Stimulated activated naive B cell treated with anti-CD40 and anti-IgM and Interleukin-4, amounts not matched to agents 10 μg/mL and 1 μg/mL and 100 μg/mL, for 72 hours (primary cell): Measurements from ENCODE around the gene NOTCH1.

ENCODE experiments used
- ATAC-seq, 2 donors: fragments of 150-1000 bp; cut with Tn5 transposase; replicated peaks; 2 replicates each; pipeline ENCODE4 v1.10.0; 2021; ENCODE audit warnings: moderate library complexity in 1 of 2
- DNase-seq: peaks from one replicate; pipeline ENCODE4 v3.0.0; 2021
- H3K27ac Mint-ChIP-seq: one replicate; pipeline ENCODE4 v1.8.0; 2022; ENCODE audit warnings: mild to moderate bottlenecking, mixed read lengths
- H3K27me3 Mint-ChIP-seq, 2 donors: one replicate each; pipeline ENCODE4 v1.8.0; 2022; ENCODE audit warnings: mixed read lengths in 2 of 2
- H3K36me3 Mint-ChIP-seq, 2 donors: one replicate each; pipeline ENCODE4 v1.8.0; 2022; ENCODE audit warnings: mixed read lengths in 2 of 2, mild to moderate bottlenecking in 1 of 2
- H3K4me1 Mint-ChIP-seq, 2 donors: one replicate each; pipeline ENCODE4 v1.8.0; 2022; ENCODE audit warnings: mixed read lengths in 2 of 2, mild to moderate bottlenecking in 1 of 2
- H3K4me3 Mint-ChIP-seq, 2 donors: one replicate each; pipeline ENCODE4 v1.8.0; 2022; ENCODE audit warnings: mild to moderate bottlenecking in 2 of 2, mixed read lengths in 2 of 2, moderate library complexity in 1 of 2
- H3K9me3 Mint-ChIP-seq, 2 donors: one replicate each; pipeline ENCODE4 v1.8.0; 2022; ENCODE audit warnings: mixed read lengths in 2 of 2, mild to moderate bottlenecking in 1 of 2

NOTCH1 gene

DNA sequence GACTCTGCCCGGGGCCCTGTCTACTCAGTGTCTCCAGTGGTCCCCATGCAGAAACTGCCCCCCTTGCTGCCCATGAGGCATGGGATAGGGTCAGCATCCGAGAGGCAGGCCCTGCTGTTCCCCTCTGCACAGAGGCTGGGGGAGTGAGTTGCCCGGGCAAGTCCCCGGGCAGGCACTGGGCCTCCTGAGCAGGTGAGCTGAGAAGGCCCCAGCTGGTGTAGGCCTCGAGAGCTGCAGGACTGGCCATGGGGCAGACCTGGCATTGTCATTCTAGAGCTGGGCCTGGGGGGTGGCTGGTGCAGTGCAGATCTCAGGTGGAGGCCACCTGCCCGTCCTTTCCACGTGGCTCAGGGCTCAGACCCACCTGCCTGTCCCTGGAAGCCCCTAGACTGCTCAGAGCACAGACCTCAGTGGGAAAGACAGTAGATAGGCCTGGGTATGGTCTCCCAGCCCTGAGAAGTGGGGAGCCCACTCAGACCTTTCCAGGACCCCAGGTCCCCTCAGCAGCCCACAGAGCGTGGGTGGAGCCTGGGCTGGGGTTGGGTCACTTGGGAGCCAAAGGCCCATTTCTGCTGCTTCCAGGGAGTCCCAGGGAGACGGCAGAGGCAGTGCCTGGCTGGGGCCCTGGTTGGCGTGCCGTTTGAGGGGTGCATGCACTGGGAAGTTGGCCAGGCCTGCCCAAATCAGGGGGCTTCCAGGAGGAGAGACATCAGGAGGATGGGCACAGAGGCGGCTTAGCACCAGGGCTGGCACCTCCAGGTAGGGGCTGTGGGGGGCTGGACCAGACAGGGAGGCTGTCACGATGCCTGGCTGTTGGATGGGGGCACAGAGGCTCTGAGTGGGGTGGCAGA, 4.8 kb upstream of the NOTCH1 start:
- ATAC-seq (no peak), DNase-seq (no peak)
- Mint-ChIP-seq H3K4me1 (peaks cover 31 to 58% of the 10 kb centered on the region in 2 donors), H3K36me3 (no peaks in the 10 kb centered on the region), H3K9me3 (no peaks in the 10 kb centered on the region), H3K27ac (peak overlapping the region; percentile 77), H3K4me3 (peak overlapping the region; percentile 36 to 82), H3K27me3 (no peaks in the 10 kb centered on the region)

DNA sequence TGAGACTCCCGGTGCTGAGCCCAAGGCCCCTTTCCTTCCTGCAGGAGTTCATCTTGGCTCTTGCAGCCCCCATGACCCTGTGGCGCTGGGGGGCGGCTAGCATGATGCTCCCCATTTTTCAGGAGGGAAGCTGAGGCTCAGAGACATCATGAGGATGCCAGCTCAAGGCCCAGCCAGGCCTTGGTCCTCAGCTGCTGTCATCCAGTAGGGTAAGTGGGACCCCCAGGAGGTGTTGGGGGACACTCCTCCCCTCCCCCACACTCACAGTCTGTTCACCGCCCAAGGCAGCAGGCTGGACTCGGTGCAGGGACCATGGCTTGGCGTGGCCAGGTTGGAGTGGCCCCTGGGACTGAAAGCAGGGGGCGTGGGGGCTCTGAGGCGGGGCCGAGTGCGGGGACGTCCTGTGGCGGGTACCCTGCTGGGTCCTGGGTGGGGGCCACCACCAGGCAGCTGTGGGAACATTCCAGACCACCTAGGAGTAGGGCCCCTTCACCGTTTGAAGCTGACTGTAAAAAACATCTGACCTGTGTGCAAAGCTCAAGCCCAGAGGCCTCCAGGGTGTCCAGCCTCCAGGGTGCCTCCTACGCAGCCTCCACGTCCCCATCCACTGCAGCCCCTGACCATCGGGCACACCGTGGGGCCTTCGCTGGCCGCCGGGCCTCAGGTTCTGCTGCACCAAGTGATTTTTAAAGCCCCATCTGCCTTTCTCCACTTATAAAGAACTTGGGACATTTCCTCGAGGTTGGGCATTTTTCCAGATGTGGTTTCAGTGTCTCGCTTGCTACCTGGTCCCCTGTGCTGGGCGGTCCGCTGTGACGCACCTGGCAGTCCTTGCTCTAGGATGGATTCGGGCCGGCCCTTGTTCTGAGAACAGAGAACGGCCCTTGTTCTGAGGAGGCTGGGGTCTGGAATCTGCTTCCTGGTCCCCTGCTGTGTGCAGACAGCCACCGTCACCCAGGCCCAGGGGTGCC, 3.4 kb upstream of the NOTCH1 start:
- Mint-ChIP-seq H3K4me1 (peaks cover 33 to 62% of the 10 kb centered on the region in 2 donors), H3K27me3 (no peaks in the 10 kb centered on the region), H3K27ac (peak overlapping the region; percentile 62), H3K9me3 (no peaks in the 10 kb centered on the region), H3K4me3 (no peak overlapping the region), H3K36me3 (no peaks in the 10 kb centered on the region)
- no peak for ATAC-seq
- no peak for DNase-seq

DNA sequence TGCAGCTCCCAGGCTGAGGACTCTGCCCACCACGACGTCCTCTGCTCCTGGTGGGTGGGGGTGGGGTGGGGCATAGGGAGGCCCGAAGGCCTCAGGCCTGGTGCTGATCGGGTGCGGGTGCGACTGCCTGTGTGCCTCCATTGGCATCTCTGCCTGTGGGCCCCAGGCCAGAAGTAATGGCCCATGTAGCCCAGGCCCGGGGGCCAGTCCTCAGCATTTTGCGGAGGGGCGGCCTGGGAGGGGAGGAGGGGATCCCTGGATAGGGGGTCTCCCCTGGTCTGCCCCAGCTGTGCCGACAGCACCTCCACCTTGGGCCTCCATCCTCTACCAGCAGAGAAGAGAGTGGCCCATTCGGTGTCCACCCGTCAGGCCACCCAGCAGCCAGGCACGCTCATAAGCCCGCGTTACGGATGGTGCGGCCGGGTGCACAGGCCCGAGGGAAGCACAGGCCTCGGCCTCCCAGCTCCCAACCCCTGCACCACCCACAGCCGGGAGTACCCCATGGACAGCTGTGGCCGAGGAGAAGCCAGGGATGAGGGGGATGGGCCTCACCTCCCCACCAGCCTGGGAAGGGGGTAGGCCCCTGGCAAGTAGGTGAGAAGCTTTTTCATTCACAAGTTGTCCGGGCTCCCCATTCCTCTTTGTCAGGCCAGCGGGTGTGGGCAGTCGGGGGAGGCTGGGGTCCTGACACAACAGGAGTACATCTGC, 1.8 kb upstream of the NOTCH1 start:
- Mint-ChIP-seq H3K27me3 (no peaks in the 10 kb centered on the region), H3K9me3 (no peaks in the 10 kb centered on the region), H3K4me3 (no peak overlapping the region), H3K36me3 (peaks cover 0 to 4% of the 10 kb centered on the region in 2 donors), H3K4me1 (peaks cover 39 to 70% of the 10 kb centered on the region in 2 donors), H3K27ac (peak overlapping the region; percentile 6)
- ATAC-seq, result no peak
- no peak for DNase-seq

DNA sequence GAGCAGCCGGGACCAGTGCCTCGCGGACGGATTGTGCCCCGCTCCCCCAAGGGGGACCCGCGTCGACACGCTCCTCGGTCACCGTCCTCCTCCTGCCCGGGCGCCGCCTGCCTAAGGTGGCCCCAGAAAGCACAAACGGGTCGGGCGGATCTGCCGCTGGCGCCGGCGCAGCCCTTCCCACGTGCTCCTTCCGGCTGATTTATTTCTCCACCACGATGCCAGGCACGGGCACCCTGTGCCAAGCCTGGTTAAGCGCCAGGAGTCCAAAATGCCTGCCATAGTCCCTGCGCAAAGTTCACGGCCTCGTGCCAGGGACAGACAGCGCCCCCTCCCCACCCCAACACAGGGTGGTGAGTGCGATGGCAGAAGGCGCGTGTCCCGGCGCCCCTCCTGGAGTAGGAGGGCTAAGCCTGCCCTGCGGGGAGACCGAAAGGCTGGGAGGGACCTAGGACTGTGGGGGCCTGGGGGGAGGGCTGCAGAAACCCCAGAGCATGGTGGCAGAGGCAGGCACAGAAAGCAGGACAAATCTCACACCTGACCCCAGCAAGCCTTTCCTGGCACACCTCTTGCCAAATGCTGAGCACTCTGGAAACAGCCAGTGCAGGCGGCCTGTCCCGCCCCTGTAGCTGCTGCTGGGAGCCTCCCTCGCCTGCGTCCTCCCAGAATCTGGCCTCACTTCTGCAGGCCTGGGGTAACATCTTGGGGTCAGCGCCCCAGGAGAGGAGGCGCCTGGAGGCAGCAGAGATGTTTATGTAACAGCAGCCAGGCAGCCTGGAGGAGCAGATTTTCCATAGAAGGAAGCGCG, 1.1 kb upstream of the NOTCH1 start:
- ATAC-seq, result peak; percentile 12 to 15
- no peaks in the 10 kb centered on the region for H3K9me3 Mint-ChIP-seq
- peak overlapping the region; percentile 89 for H3K4me3 Mint-ChIP-seq
- H3K4me1 Mint-ChIP-seq, result peaks cover 34 to 62% of the 10 kb centered on the region in 2 donors
- H3K27ac Mint-ChIP-seq, result peak overlapping the region; percentile 96
- peaks cover 0 to 6% of the 10 kb centered on the region in 2 donors for H3K36me3 Mint-ChIP-seq
- no peaks in the 10 kb centered on the region for H3K27me3 Mint-ChIP-seq
- peak; percentile 39 for DNase-seq

DNA sequence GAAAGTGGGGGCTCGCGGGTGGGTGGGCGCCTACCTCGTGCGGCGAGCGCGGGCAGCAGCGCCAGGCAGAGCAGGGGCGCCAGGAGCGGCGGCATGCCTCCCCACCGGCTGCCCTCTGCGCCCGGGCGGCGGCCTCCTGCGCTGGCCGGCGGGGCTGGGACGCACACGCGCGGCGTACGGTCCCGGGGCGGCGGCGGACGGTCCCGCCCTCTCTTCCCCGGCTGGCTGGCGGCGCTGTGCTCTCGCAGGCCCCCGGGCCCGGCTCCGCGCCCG, 220 bp downstream of the NOTCH1 start:
- no peak overlapping the region for H3K27ac Mint-ChIP-seq
- H3K36me3 Mint-ChIP-seq, result peaks cover 0 to 10% of the 10 kb centered on the region in 2 donors
- ATAC-seq (no peak), DNase-seq (no peak)
- no peaks in the 10 kb centered on the region for H3K9me3 Mint-ChIP-seq
- no peaks in the 10 kb centered on the region for H3K27me3 Mint-ChIP-seq
- peaks cover 32 to 54% of the 10 kb centered on the region in 2 donors for H3K4me1 Mint-ChIP-seq
- peak overlapping the region in 1 of 2 donors; percentile 96 for H3K4me3 Mint-ChIP-seq

DNA sequence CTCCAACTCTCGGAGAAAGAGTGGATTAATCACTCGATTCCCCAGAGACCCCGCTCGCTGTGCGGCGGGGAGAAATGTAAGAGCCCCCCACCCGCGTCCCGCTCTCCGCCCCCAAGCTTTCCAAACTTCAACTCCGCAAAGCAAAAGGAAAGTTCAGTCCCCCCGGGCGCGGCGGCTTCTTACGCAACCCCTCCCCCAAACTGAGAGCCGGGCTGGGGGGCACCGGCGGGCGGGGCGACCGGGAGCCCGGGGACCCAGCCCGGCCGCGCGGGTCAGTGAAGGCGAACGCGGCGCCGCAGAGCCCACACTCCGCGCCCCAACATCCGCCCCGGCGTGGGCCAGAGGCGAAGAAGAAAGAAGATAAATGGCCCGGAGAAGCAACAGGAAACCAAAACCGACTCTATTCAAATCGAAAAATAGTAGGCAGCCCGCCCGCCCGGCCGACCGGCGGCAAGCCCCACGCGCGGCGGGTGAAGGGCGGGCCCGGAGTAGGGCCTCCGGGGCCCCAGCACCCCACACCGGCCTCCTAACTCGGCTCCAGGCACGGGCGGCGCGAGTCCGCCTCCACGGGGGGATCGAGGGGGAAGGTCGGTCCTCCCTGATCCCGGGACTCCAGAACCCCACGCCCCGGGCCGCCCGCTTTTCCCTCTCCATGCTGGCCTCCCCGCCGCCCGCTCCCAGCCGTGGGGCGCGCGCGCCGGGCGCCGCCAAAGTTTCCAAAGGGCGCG, 720 bp downstream of the NOTCH1 start:
- peaks cover 33 to 54% of the 10 kb centered on the region in 2 donors for H3K4me1 Mint-ChIP-seq
- no peaks in the 10 kb centered on the region for H3K27me3 Mint-ChIP-seq
- peak overlapping the region; percentile 88 for H3K27ac Mint-ChIP-seq
- ATAC-seq, result peak; percentile 26 to 30
- no peaks in the 10 kb centered on the region for H3K9me3 Mint-ChIP-seq
- peaks cover 2 to 15% of the 10 kb centered on the region in 2 donors for H3K36me3 Mint-ChIP-seq
- DNase-seq, result peak; percentile 47
- peak overlapping the region; percentile 93 to 96 for H3K4me3 Mint-ChIP-seq

DNA sequence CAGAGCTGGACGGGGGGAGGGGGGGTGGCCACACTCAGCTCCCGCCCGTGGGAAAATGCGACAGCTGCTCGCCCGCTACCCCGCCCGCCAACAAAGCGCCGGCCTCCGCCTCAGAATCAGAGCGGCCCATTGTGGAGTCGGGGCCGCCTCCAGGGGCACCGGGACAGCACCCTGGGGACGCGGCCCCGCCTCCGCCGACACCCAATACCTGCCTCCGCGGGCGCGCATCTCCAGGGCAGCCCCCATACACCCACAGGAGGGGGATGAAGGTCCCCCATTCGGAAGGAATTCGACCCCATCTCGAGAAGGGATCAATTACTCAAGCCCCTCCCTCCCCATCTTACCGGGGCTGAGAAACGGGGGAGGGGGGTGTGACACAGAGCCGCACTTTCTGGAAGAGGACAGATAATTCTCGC, 1.3 kb downstream of the NOTCH1 start:
- H3K4me3 Mint-ChIP-seq, result peak overlapping the region; percentile 93 to 96
- DNase-seq (peak; percentile 47), ATAC-seq (peak; percentile 16 to 19)
- H3K27ac Mint-ChIP-seq, result peak overlapping the region; percentile 88
- peaks cover 3 to 21% of the 10 kb centered on the region in 2 donors for H3K36me3 Mint-ChIP-seq
- no peaks in the 10 kb centered on the region for H3K9me3 Mint-ChIP-seq
- peaks cover 36 to 54% of the 10 kb centered on the region in 2 donors for H3K4me1 Mint-ChIP-seq
- H3K27me3 Mint-ChIP-seq, result no peaks in the 10 kb centered on the region

DNA sequence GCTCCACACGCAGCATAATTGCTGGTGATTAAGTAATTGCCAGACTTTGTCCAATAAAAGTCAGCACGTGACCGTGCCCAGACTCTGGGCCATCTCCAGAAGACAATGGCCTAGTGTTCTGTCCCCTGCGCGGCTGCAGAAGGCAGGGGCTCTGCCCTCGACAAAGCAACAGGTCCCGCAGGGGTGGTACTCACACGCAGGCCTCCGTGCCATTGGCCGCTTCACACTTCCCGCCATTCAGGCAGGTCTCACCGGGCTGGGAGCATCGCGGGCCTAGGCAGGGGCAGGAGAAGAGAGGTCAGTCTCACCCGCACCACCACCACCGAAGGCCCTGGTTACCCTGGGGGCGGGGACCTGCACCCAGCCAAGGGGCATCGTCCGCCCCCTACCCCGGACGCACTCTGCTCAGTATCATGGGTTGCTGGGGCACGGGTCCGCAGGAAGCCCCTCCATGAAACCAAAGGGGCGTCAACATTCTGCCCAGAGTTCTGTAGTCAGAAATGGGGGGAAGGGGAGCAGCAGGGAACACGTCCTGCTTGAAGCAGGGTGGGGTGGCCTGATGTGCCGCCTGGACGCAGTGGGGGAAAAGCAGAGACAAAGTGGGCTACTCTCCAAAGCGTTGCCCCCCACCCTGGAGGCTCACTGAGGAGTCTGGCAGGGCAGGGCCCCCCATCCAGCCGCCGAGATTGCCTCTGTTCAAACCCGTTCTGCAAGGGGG, 1.9 kb downstream of the NOTCH1 start:
- Mint-ChIP-seq H3K36me3 (peaks cover 4 to 27% of the 10 kb centered on the region in 2 donors), H3K9me3 (no peaks in the 10 kb centered on the region), H3K27me3 (no peaks in the 10 kb centered on the region), H3K27ac (no peak overlapping the region), H3K4me3 (peak overlapping the region; percentile 93 to 96), H3K4me1 (peaks cover 42 to 58% of the 10 kb centered on the region in 2 donors)
- no peak for ATAC-seq
- DNase-seq, result no peak

DNA sequence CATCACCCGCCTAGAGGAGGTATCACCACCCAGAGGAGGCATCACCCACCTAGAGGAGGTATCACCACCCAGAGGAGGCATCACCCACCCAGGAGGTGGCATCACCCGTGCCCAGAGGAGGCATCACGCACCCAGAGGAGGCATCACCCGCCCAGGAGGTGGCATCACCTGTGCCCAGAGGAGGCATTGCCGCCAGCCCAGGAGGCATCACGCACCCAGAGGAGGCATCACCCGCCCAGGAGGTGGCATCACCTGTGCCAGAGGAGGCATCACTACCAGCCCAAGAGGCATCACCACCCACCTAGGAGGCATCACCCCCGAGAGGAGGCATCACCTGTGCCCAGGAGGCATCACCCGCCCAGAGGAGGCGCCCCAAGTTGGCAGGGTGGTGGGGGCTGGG, 2.6 kb downstream of the NOTCH1 start:
- no peak overlapping the region for H3K27ac Mint-ChIP-seq
- peaks cover 46 to 61% of the 10 kb centered on the region in 2 donors for H3K4me1 Mint-ChIP-seq
- H3K9me3 Mint-ChIP-seq, result no peaks in the 10 kb centered on the region
- H3K4me3 Mint-ChIP-seq, result peak overlapping the region in 1 of 2 donors; percentile 62
- peaks cover 5 to 28% of the 10 kb centered on the region in 2 donors for H3K36me3 Mint-ChIP-seq
- ATAC-seq (no peak), DNase-seq (no peak)
- H3K27me3 Mint-ChIP-seq, result no peaks in the 10 kb centered on the region

DNA sequence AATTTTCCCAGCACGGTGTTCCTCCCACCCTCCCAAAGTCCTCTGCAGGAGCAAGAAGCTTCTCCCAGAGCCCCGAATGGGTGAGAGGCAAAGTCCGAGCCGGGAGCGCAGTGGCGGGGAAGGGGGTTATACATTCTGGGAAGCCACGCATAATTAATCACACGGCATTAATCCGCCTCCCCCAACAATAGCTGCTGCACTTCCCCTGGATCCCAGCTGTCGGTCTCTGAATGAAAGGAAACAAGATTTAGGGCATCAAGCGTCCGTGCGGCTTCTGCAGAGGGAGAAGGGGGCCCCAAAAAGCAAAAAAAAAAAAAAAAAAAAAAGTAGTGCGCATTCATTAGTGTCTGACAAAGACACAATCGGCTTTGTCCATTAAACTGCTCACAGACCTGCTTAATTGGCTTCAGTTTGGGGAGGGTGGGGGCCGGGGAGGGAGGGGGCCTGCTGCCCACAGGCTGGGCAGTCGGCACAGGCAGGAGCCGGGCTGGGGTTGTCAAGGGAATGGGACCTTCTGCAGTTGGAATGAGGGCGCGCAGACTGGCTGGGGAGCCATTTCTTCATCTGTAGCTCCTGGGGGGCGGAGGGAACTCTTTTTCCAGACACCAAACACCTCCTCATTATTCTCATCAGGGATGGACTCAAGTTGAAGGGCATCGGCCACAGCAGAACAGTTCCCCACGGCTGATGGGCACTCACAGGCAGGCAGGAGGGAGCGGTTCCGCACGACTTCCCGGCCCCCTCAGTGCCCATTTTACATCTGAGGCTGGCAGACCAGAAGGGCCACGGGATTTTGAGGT, 3.4 kb downstream of the NOTCH1 start:
- Mint-ChIP-seq H3K27ac (no peak overlapping the region), H3K4me3 (no peak overlapping the region), H3K9me3 (no peaks in the 10 kb centered on the region), H3K4me1 (peaks cover 43 to 55% of the 10 kb centered on the region in 2 donors), H3K27me3 (no peaks in the 10 kb centered on the region), H3K36me3 (peaks cover 5 to 28% of the 10 kb centered on the region in 2 donors)
- no peak for DNase-seq
- no peak for ATAC-seq

DNA sequence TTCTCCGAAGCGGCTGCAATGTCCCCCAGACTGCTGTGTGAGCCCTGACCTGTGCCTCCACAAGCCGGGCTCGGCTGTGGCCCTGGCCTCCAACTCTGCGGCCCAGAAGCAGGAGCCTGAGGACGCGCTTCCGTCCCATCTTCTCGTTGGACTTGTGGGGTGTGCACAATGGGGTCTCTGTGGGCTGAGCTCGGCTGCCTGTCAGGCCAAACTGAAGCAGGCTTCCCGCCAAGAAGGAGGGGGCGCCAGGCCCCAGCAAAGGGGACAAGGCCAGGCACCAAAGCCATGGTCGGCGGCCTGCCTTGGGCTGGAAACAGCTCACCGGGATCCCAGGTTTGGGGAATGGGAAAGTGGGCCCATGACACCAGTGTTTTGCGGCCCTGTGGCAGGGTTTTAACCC, 4.1 kb downstream of the NOTCH1 start:
- peak overlapping the region; percentile 67 for H3K27ac Mint-ChIP-seq
- no peak overlapping the region for H3K4me3 Mint-ChIP-seq
- H3K9me3 Mint-ChIP-seq, result no peaks in the 10 kb centered on the region
- peaks cover 41 to 54% of the 10 kb centered on the region in 2 donors for H3K4me1 Mint-ChIP-seq
- H3K27me3 Mint-ChIP-seq, result no peaks in the 10 kb centered on the region
- H3K36me3 Mint-ChIP-seq, result peaks cover 5 to 33% of the 10 kb centered on the region in 2 donors
- DNase-seq (no peak), ATAC-seq (no peak)

DNA sequence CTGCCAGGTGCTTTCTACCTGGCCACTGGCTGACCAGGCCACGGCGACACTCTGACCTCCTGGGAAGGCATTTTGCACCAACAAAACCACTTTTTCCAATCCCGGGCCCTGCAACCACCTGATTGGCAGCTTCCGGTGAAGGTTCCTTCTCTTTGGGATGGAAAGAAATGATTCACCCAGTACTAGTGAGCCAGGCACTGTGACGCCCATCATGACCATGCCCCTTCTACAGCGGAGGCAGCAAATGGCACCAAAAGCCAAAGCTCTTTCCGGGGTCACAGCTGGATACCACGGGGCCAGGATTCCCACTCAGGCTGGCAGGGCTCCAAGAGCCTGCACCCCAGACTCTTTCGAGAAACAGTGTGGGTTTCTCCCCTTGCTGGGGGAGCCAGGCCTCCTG, 4.7 kb downstream of the NOTCH1 start:
- no peaks in the 10 kb centered on the region for H3K27me3 Mint-ChIP-seq
- no peak overlapping the region for H3K27ac Mint-ChIP-seq
- H3K36me3 Mint-ChIP-seq, result peaks cover 5 to 33% of the 10 kb centered on the region in 2 donors
- H3K4me1 Mint-ChIP-seq, result peaks cover 40 to 52% of the 10 kb centered on the region in 2 donors
- no peak overlapping the region for H3K4me3 Mint-ChIP-seq
- DNase-seq, result no peak
- no peak for ATAC-seq
- H3K9me3 Mint-ChIP-seq, result no peaks in the 10 kb centered on the region
